Mammary epithelial cell (primary cell): ENCODE measurements around the gene RNF223.

Experiments
- EZH2 ChIP-seq: IDR thresholded peaks from 2 replicates; pipeline ENCODE4 v1.6.1; 2012; ENCODE audit warnings: low read length, inconsistent platforms, borderline replicate concordance
- TF ChIP-seq, protein P1 (sequence below), 2 donors: IDR thresholded peaks in 1 of 2; conservative IDR thresholded peaks in 1 of 2; 2 replicates each; pipeline ENCODE4 v1.5.1; 2011 to 2012; ENCODE audit warnings: inconsistent platforms in 2 of 2, low read length in 2 of 2, mild to moderate bottlenecking in 2 of 2, control low read depth in 1 of 2, low read depth in 1 of 2; ENCODE audit not compliant: insufficient read depth in 1 of 2; ENCODE audit errors: extremely low read depth in 1 of 2

- TF ChIP-seq, protein P1, sequence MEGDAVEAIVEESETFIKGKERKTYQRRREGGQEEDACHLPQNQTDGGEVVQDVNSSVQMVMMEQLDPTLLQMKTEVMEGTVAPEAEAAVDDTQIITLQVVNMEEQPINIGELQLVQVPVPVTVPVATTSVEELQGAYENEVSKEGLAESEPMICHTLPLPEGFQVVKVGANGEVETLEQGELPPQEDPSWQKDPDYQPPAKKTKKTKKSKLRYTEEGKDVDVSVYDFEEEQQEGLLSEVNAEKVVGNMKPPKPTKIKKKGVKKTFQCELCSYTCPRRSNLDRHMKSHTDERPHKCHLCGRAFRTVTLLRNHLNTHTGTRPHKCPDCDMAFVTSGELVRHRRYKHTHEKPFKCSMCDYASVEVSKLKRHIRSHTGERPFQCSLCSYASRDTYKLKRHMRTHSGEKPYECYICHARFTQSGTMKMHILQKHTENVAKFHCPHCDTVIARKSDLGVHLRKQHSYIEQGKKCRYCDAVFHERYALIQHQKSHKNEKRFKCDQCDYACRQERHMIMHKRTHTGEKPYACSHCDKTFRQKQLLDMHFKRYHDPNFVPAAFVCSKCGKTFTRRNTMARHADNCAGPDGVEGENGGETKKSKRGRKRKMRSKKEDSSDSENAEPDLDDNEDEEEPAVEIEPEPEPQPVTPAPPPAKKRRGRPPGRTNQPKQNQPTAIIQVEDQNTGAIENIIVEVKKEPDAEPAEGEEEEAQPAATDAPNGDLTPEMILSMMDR (conservative IDR thresholded peaks at IDR 0.05 in 1 of 2, IDR thresholded peaks at IDR 0.05 in 1 of 2; ENCODE audit: extremely low read depth in 1 of 2, insufficient read depth in 1 of 2, low read depth in 1 of 2, low read length in 2 of 2) = no peak
- TF ChIP-seq EZH2 = no peak
Observed at GRCh38 chr1:1118011-1118875, 44.1 kb upstream of the RNF223 start.
